HG03139 (cell line): Measurements from ENCODE around the gene LGR6.
"Not testable (repeated sequence)": the region's sequence is repeated elsewhere in the genome, so short reads cannot be mapped to it uniquely, and the experiment has no call there.

Source experiments
- ATAC-seq: cut with Tn5 transposase; IDR thresholded peaks from one replicate; pipeline ENCODE4 v1.9.1; 2021; ENCODE audit not compliant: unreplicated experiment

LGR6 gene

GRCh38 chr1:202193614-202194327, at the start of gene LGR6:
Gene LGR6 (plus strand): TSS chr1:202193799. CDS start chr1:202193990, 191 bp downstream.
- ATAC-seq: no peak

GRCh38 chr1:202144402-202145067, 49.1 kb upstream of the LGR6 start, which contains the start of gene ARL8A:
Gene ARL8A (minus strand): TSS chr1:202144737. CDS start chr1:202144572, 165 bp downstream.
- no peak for ATAC-seq

GRCh38 chr1:202145068-202145743, 48.4 kb upstream of the LGR6 start:
- no peak for ATAC-seq

- not testable (repeated sequence) for ATAC-seq
Observed at GRCh38 chr1:202145744-202146140, 47.9 kb upstream of the LGR6 start.

- ATAC-seq: no peak
Observed at GRCh38 chr1:202146279-202146678, 47.3 kb upstream of the LGR6 start.

GRCh38 chr1:202146993-202147392, 46.6 kb upstream of the LGR6 start:
- ATAC-seq: no peak

GRCh38 chr1:202148391-202148790, 45.2 kb upstream of the LGR6 start:
- no peak for ATAC-seq

GRCh38 chr1:202149566-202149965, 44.0 kb upstream of the LGR6 start:
- no peak for ATAC-seq

- no peak for ATAC-seq
Observed at GRCh38 chr1:202150187-202150586, 43.4 kb upstream of the LGR6 start.

GRCh38 chr1:202150602-202151001, 43.0 kb upstream of the LGR6 start:
- ATAC-seq: no peak

GRCh38 chr1:202151045-202151444, 42.6 kb upstream of the LGR6 start:
- no peak for ATAC-seq

GRCh38 chr1:202152399-202152798, 41.2 kb upstream of the LGR6 start:
- no peak for ATAC-seq

- no peak for ATAC-seq
Observed at GRCh38 chr1:202153284-202153683, 40.3 kb upstream of the LGR6 start.

- ATAC-seq: no peak
Observed at GRCh38 chr1:202154148-202154765, 39.3 kb upstream of the LGR6 start.

- ATAC-seq: no peak
Observed at GRCh38 chr1:202154766-202155477, 38.7 kb upstream of the LGR6 start.

- ATAC-seq: no peak
Observed at GRCh38 chr1:202155478-202156021, 38.0 kb upstream of the LGR6 start.

- ATAC-seq: no peak
Observed at GRCh38 chr1:202156590-202156989, 37.0 kb upstream of the LGR6 start.

GRCh38 chr1:202157945-202158344, 35.7 kb upstream of the LGR6 start:
- ATAC-seq: no peak

GRCh38 chr1:202158810-202159533, 34.6 kb upstream of the LGR6 start:
- no peak for ATAC-seq
